GOT3 (cell line): Measurements from ENCODE around the gene USP36.
"Not testable (repeated sequence)": the region's sequence is repeated elsewhere in the genome, so short reads cannot be mapped to it uniquely, and the experiment has no call there.

Experiments
- DNase-seq: peaks from one replicate; lab custom pipeline; 2025; ENCODE audit warnings: mixed read lengths; lab: John Stamatoyannopoulos, UW

Gene USP36

GRCh38 chr17:78840780-78841611 lies at the start of gene USP36:
TSS of gene USP36 (minus strand) at chr17:78840814. CDS start at chr17:78836363, 4,451 bp downstream.
- DNase-seq: peak; percentile 96

GRCh38 chr17:78890096-78890495 lies 49.5 kb upstream of the USP36 start:
- DNase-seq: not testable (repeated sequence)

GRCh38 chr17:78889531-78889930 lies 48.9 kb upstream of the USP36 start:
- no peak for DNase-seq

- DNase-seq: no peak
Observed at GRCh38 chr17:78888941-78889518, 48.4 kb upstream of the USP36 start.

GRCh38 chr17:78886954-78887353 lies 46.3 kb upstream of the USP36 start:
- DNase-seq: no peak

- DNase-seq: no peak
Observed at GRCh38 chr17:78885956-78886355, 45.3 kb upstream of the USP36 start.

GRCh38 chr17:78884876-78885667 lies 44.5 kb upstream of the USP36 start:
- no peak for DNase-seq

- DNase-seq: no peak
Observed at GRCh38 chr17:78884148-78884825, 43.7 kb upstream of the USP36 start.

GRCh38 chr17:78883533-78884131 lies 43.0 kb upstream of the USP36 start:
- DNase-seq: peak; percentile 74

GRCh38 chr17:78883089-78883532 lies 42.5 kb upstream of the USP36 start:
- DNase-seq: peak; percentile 68

- no peak for DNase-seq
Observed at GRCh38 chr17:78882540-78883088, 42.0 kb upstream of the USP36 start.

GRCh38 chr17:78879635-78880186 lies 39.1 kb upstream of the USP36 start:
- DNase-seq: peak; percentile 19

GRCh38 chr17:78878871-78879527 lies 38.4 kb upstream of the USP36 start:
- no peak for DNase-seq

- DNase-seq: no peak
Observed at GRCh38 chr17:78878261-78878660, 37.6 kb upstream of the USP36 start.

- not testable (repeated sequence) for DNase-seq
Observed at GRCh38 chr17:78876954-78877517, 36.4 kb upstream of the USP36 start.

- DNase-seq: no peak
Observed at GRCh38 chr17:78876094-78876597, 35.5 kb upstream of the USP36 start.

- no peak for DNase-seq
Observed at GRCh38 chr17:78875363-78876093, 34.9 kb upstream of the USP36 start.

GRCh38 chr17:78873519-78874340 lies 33.1 kb upstream of the USP36 start:
- DNase-seq: no peak
